Stimulated activated CD8-positive, alpha-beta memory T cell treated with anti-CD3 and anti-CD28 coated beads, Interleukin-12 subunit alpha, Interleukin-12 subunit beta, amount 100 ng/mL, for 4 hours (primary cell): ENCODE data around the gene MSANTD3.
A peak's percentile ranks its signal among the peaks of the same experiment; 100 is the strongest.
"Not testable (repeated sequence)": the region's sequence is repeated elsewhere in the genome, so short reads cannot be mapped to it uniquely, and the experiment has no call there.

ENCODE experiments used
- DNase-seq: peaks from one replicate; pipeline ENCODE4 v3.0.0-alpha.2; 2020; ENCODE audit warnings: low read depth

Gene MSANTD3

DNA sequence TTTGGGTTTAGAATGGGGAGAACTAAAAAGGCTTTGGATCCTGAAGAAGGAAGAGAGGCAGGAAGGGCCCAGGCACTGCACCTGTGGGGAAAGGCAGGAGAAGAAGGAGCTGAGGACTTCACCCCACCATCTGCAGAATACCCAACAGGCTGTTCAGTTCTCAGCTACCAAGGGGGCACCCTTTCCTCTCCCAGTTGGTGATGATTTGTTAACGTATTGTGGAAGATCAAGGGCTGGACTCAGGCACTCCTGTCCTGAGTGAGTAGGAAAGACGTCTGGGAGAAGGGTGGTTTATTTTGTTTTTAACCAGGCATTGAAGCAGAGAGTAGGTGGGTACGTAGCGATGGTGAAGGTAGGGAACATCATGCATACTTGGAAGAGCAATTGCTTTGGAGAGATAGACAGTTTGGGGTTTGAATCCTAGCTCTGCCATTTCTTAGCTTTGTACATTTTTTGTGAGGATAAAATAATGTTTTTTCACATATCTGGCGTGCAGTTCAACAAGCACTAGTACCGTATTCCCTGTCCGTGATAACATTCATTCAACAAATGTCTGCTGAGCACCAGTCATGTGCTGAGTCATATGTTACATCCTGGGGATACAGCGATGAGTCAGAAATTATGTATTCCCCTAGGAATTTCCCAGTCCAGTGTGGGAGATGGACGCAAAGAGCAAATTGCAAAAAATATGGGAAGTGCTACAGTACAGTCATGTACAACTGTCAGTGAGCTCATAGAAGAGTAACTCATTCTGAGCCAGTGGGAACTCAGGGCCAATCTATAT lies 2.1 kb downstream of the MSANTD3 start:
- DNase-seq = no peak

GRCh38 chr9:100430286-100430940 lies 3.5 kb downstream of the MSANTD3 start:
- no peak for DNase-seq

DNA sequence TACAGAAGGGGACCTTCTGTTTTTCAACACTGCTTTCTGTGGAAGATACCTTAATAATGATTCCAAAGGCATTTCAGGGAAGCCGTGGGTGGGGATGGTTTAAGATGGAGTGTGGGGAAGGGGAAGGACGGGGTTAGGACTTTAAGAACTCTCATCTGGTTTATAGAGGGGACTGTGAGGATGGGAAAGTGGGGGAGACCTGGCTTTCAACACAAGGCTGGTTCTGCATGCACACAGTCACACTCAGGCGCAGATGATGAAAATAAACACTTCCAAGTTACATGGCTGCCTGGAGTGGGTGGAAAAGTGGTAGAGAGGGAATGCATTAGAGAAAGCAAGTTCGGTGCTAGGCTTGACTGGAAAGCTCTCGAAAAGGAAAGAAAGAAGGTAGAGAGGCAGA lies 4.9 kb downstream of the MSANTD3 start:
- DNase-seq = no peak

DNA sequence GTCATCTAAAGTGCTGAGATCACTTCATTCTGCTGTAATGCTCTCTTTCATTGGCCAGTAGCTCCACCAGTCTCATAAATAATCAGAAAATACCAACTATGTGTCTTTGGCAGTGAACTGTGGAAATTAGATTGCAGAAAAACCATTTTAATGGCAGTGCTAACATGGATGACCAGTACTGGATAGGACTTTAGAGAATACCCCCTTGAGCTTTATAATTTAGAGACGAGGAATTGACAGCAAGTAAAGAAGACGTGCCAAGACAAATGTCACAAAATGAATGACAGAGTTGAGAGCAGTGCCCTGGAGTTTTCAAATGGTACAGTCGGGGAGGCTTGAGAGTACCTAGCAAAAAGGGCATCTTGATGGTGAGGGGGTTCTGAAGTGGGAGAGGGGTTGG lies 5.8 kb downstream of the MSANTD3 start:
- no peak for DNase-seq

DNA sequence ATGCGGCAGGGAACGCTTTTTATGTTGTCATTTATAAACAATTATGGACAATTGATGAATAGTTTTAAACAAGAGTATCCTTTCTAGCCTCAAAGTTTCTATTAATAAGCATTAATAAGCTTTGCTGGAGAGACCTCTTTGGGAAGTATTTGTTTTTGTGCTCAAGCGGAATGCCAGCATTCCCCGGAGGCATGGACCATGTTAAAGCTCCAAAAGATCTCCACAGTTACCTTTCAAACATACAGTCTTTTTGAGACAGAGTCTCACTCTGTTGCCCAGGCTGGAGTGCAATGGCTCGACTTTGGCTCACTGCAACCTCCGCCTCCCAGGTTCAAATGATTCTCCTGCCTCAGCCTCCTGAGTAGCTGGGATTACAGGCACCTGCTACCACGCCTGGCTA lies 9.6 kb downstream of the MSANTD3 start:
- DNase-seq = no peak

GRCh38 chr9:100437860-100438805 lies 11.2 kb downstream of the MSANTD3 start:
- DNase-seq = peak; percentile 24

DNA sequence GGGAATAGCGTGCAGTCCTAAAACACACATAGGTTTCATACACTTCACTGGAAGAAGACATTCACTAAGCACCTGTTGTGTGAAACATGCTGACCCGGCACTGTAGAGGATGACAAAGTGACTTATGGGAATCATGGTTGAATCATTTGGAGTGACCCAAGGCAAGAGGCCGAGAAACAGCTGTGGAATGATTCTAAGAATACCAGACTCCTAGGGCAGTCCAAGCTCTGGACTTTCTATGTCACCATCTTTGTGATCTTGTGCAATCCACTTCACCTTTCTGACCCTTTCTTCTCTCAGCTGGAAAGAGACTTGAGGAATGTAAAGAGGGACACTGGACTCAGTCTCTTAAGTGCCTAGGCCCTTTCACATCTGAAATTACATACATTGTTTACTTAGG lies 13.1 kb downstream of the MSANTD3 start:
- no peak for DNase-seq

GRCh38 chr9:100440487-100440886 lies 13.5 kb downstream of the MSANTD3 start:
- DNase-seq = not testable (repeated sequence)

- no peak for DNase-seq
Observed at GRCh38 chr9:100441911-100442361, 15.0 kb downstream of the MSANTD3 start.

- no peak for DNase-seq
Observed at GRCh38 chr9:100443781-100444768, 17.1 kb downstream of the MSANTD3 start.

GRCh38 chr9:100445161-100445902 lies 18.4 kb downstream of the MSANTD3 start:
- DNase-seq = no peak

DNA sequence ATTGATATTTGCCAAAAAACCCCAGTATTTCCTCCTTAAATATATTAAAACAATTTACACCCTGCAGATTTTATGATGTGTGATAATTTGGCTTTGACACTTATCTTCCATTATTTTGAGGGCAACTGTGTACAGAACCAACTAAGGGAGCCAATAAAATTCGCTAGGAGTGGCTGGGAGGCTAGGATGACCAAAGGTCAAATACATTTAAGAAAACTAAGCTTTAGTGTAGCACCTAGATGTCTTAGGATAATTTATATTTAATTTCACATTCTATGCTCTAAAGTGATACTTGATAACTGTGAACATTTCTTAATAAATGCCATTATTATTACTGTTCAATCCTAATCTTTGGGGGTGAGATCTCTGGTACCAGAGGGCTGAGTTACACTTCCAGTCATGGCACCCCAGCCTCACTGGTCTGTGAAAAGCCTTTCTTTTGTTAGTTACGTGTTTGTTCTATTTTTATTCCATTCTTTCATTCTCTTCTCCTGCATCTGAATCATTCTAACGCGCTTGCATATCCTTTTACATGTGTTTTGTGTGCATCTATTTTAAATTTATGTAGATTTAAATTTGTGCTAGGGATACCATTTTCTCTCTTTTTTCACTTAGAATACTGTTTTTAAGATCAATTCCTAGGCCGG lies 19.1 kb downstream of the MSANTD3 start:
- no peak for DNase-seq

GRCh38 chr9:100447041-100447440 lies 20.1 kb downstream of the MSANTD3 start:
- DNase-seq = no peak

GRCh38 chr9:100448266-100448665 lies 21.3 kb downstream of the MSANTD3 start:
- no peak for DNase-seq

GRCh38 chr9:100449420-100449819 lies 22.5 kb downstream of the MSANTD3 start:
- DNase-seq = no peak

- DNase-seq = no peak
Observed at GRCh38 chr9:100452894-100453293, 26.0 kb downstream of the MSANTD3 start.

DNA sequence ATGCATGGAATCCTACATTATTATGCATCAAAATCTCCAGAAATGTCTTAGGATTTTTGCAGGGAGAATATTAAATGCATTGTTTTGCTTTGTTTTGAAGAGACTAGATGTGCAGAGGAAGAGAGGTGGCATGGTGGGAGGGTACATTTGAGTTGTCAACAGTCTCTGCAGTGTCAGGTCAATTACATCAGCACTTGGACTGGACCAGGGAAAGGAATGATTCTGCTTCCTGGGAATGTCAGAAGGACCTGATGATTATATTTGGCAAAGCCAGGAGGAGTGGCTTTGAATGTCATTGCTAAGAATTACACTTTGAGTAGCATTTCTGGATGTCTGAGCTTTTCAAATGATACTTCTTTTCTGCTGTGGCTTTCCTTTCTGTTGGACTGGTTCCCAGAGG lies 28.5 kb downstream of the MSANTD3 start:
- DNase-seq = no peak

DNA sequence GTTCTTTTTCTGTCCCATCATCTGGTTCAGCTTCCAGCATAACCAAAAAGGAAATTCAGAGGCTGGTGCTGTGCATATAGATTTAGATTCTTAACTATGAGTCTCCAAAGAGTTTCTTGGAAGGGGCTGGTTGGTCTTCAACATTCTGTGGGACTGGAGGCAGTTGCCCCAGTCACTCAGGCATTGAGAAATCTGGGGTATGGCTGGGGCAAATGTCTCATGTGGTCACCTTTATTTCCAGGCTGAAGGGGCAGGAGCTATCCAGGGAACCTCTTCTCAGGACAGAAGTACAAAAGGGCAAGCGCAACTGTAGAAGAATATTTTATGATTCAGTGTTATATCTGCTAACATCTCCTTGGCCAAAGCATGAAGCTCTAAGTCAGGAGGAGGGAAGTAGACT lies 30.6 kb downstream of the MSANTD3 start:
- no peak for DNase-seq

DNA sequence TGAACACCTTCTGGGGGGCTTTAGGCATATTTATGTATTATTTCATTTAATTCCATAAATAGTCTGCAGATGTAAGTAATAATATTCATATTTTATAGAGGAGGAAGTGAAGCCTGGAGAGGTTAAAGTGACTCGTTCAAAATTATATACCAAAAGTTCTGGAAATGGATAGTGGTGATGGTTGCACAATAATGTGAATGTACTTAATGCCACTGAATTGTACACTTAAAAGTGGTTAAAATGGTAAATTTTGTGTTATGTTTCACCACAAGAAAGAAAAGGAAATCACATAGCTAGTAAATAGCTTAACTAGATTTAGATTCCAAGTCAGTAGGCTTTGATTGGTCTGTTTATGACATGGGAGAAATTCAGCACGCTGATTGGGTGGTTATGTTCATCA lies 33.0 kb downstream of the MSANTD3 start:
- no peak for DNase-seq

DNA sequence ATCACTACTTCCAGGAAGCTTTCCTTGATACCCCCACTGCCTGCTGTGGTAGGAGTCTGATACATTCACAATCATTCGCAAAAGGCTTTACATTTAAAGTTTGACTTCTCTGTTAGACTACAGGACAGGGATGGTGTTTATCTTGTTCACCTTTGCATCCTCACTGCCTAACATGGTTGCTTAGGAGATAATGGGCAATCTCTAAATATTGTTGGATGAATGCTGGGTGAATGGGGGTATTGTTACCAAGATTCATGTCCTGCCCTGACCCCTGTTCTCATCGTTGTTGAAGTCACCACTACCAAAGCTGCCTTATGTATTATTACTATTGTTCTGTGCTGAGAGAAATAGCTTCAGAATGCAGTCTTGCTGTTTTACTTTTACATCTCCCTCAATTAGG lies 38.3 kb downstream of the MSANTD3 start:
- DNase-seq = no peak
